ENCODE results near the gene NCK2. TPM values are rescaled to one million over a fixed set of nuclear protein-coding genes. Genes with fewer than 3 reads are reported as not detected.

NCK2 gene
- total and polyA plus RNA-seq, 10 of the 15 experiments (the other 5 are each of a cell fraction or from before 2014, with no cell fraction given) = 1.2 to 30.9 (median 14.1) TPM

DNA sequence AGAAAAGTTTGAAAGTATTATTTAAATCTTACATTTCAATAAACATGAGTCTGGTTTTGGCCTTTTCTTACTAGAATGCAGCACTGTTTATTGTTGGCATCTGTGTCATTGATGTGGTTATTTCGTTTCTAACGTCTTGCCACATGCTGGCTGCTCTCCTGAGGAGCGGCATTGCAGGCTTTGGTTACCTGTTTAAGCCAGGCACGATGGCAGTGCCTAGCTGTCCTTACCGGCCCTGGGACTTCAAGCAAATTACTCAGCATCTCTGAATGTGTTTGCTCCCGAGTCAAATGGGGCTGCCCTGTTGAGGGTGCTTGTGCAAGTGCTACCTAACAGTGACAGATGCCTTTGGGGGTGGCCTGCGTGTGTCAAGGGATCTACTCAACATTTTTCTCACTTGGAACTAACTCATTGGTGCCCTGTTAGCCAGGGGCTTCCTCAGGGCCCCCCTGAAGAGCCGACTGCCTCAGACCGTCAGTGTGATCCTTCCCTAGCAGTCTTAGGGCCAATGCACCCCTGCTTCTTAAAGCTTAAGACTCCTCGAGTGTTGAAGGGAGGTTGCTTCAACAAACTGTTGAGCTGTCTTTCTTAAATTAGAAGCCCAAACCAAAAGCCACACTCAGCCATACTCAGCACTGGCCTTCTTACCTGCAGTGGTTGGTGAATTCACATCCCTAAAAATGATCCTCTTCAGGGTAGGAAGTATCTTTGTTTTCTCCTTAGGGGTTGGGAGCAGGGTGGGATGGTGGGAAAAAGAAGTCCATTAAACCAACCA lies 151.5 kb downstream of the NCK2 start:
- no peaks in the 10 kb centered on the region for H4K20me1 ChIP-seq (ENCODE audit: control insufficient read depth, insufficient read depth)
- CTCF ChIA-PET = no interaction called here
- FAIRE-seq (no peak), ATAC-seq (no peak), DNase-seq (ENCODE audit: low read depth, low spot score) (no peak)
- H3K27me3 ChIP-seq (replicated peaks in 1 of 2; ENCODE audit: control insufficient read depth in 2 of 2, insufficient read depth in 2 of 2, low read length in 1 of 2) = no peaks in the 10 kb centered on the region
- RAD21 ChIA-PET (ENCODE audit: unreplicated experiment) = no interaction called here
- no peak overlapping the region for H2AFZ ChIP-seq (ENCODE audit: control insufficient read depth, low read depth, low read length)
- peaks cover 2 to 4% of the 10 kb centered on the region in 2 experiments for H3K36me3 ChIP-seq (ENCODE audit: control insufficient read depth in 2 of 2, insufficient read depth in 2 of 2, low read length in 1 of 2)
- no TSS peak for BruUV-seq (replicated peaks)
- no peak overlapping the region for H3K4me2 ChIP-seq (ENCODE audit: control insufficient read depth, insufficient read depth)
- no peak overlapping the region for H3K27ac ChIP-seq (ENCODE audit: control insufficient read depth, insufficient read depth)
- H3K79me2 ChIP-seq (ENCODE audit: control insufficient read depth, insufficient read depth, low read length) = no peaks in the 10 kb centered on the region
- TF ChIP-seq PML (IDR thresholded peaks at IDR 0.05; ENCODE audit: low read length) (no peak), POLR2A (IDR thresholded peaks at IDR 0.05; ENCODE audit: low read depth, low read length) (no peak), CHD4 (IDR thresholded peaks at IDR 0.05) (no peak), MTA2 (IDR thresholded peaks at IDR 0.05; ENCODE audit: low read depth) (no peak), KLF5 (IDR thresholded peaks at IDR 0.05; ENCODE audit: partially characterized antibody) (no peak), CBFB (IDR thresholded peaks at IDR 0.05; ENCODE audit: low read depth) (no peak), FOXM1 (IDR thresholded peaks at IDR 0.05; ENCODE audit: low read depth, low read length) (no peak), ZSCAN29 (IDR thresholded peaks at IDR 0.05) (no peak), TCF7 (IDR thresholded peaks at IDR 0.05; ENCODE audit: borderline replicate concordance) (no peak), BHLHE40 (IDR thresholded peaks at IDR 0.05; ENCODE audit: borderline replicate concordance in 1 of 2, low read depth in 2 of 2, low read length in 1 of 2) (no peak), DPF2 (IDR thresholded peaks at IDR 0.05) (no peak), RB1 (IDR thresholded peaks at IDR 0.05; ENCODE audit: borderline replicate concordance) (no peak), NRF1 (conservative IDR thresholded peaks at IDR 0.05; ENCODE audit: low read depth, low read length) (no peak)
- TF ChIP-seq, protein P1, sequence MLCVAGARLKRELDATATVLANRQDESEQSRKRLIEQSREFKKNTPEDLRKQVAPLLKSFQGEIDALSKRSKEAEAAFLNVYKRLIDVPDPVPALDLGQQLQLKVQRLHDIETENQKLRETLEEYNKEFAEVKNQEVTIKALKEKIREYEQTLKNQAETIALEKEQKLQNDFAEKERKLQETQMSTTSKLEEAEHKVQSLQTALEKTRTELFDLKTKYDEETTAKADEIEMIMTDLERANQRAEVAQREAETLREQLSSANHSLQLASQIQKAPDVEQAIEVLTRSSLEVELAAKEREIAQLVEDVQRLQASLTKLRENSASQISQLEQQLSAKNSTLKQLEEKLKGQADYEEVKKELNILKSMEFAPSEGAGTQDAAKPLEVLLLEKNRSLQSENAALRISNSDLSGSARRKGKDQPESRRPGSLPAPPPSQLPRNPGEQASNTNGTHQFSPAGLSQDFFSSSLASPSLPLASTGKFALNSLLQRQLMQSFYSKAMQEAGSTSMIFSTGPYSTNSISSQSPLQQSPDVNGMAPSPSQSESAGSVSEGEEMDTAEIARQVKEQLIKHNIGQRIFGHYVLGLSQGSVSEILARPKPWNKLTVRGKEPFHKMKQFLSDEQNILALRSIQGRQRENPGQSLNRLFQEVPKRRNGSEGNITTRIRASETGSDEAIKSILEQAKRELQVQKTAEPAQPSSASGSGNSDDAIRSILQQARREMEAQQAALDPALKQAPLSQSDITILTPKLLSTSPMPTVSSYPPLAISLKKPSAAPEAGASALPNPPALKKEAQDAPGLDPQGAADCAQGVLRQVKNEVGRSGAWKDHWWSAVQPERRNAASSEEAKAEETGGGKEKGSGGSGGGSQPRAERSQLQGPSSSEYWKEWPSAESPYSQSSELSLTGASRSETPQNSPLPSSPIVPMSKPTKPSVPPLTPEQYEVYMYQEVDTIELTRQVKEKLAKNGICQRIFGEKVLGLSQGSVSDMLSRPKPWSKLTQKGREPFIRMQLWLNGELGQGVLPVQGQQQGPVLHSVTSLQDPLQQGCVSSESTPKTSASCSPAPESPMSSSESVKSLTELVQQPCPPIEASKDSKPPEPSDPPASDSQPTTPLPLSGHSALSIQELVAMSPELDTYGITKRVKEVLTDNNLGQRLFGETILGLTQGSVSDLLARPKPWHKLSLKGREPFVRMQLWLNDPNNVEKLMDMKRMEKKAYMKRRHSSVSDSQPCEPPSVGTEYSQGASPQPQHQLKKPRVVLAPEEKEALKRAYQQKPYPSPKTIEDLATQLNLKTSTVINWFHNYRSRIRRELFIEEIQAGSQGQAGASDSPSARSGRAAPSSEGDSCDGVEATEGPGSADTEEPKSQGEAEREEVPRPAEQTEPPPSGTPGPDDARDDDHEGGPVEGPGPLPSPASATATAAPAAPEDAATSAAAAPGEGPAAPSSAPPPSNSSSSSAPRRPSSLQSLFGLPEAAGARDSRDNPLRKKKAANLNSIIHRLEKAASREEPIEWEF (IDR thresholded peaks at IDR 0.05; ENCODE audit: insufficient replicate concordance, low read depth, low read length) = no peak
- TF ChIP-seq, protein P2, sequence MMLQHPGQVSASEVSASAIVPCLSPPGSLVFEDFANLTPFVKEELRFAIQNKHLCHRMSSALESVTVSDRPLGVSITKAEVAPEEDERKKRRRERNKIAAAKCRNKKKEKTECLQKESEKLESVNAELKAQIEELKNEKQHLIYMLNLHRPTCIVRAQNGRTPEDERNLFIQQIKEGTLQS (IDR thresholded peaks at IDR 0.05; ENCODE audit: borderline replicate concordance, extremely low read depth, low read depth, low read length) = no peak
- H3K4me3 ChIP-seq = no peak overlapping the region
- H3K4me1 ChIP-seq (ENCODE audit: control insufficient read depth, insufficient read depth, low read length) = no peaks in the 10 kb centered on the region
- POLR2A ChIA-PET = interaction anchor here (0.5 kb wide), 1 partner anchor 61 kb away, joined by 3 read pairs; no protein-coding TSS in a partner anchor
- intact Hi-C loops (cut with micrococcal nuclease; ENCODE audit: unreplicated experiment) = no loop called here
- SMC1A ChIA-PET (ENCODE audit: uncharacterized antibody, unreplicated experiment) = no interaction called here
- no peak overlapping the region for H3K9ac ChIP-seq (ENCODE audit: control insufficient read depth, insufficient read depth, low read length)
- H3K9me3 ChIP-seq (replicated peaks; ENCODE audit: control insufficient read depth, insufficient read depth, low read length) = no peaks in the 10 kb centered on the region; the same call in 1 of the 3 replicates
- WGBS (ENCODE audit: insufficient coverage, insufficient replicate concordance, low lambda C conversion rate, missing lambda C conversion rate) = 90% methylated on average over 10 of the region's 10 CpGs
- in situ Hi-C loops (cut with MboI) = no loop called here

Data from GM12878 (cell line).